Measurements from ENCODE around the gene EPYC.

Gene EPYC

GRCh38 chr12:90936230-90937005, 68.4 kb downstream of the EPYC start:
- DNase-seq (ENCODE audit: insufficient read length, low spot score) (no peak), FAIRE-seq (no peak)
- no peak for TF ChIP-seq CTCF (IDR thresholded peaks at IDR 0.05; ENCODE audit: insufficient read depth, missing control alignments)

- no peak for FAIRE-seq
- no peak for TF ChIP-seq CTCF (IDR thresholded peaks at IDR 0.05; ENCODE audit: insufficient read depth, missing control alignments)
Observed at GRCh38 chr12:90925562-90925961, 79.2 kb downstream of the EPYC start.

GRCh38 chr12:90924406-90924805, 80.4 kb downstream of the EPYC start:
- no peak for DNase-seq (ENCODE audit: insufficient read length, low spot score)
- no peak for FAIRE-seq
- TF ChIP-seq CTCF (IDR thresholded peaks at IDR 0.05; ENCODE audit: insufficient read depth, missing control alignments): no peak

More at GRCh38 chr12:90925562-90925961, 79.2 kb downstream of the EPYC start:
- DNase-seq (ENCODE audit: insufficient read length, low spot score): no peak

GRCh38 chr12:90922145-90922627, 82.6 kb downstream of the EPYC start:
- DNase-seq (ENCODE audit: insufficient read length, low spot score) (no peak), FAIRE-seq (no peak)
- no peak for TF ChIP-seq CTCF (IDR thresholded peaks at IDR 0.05; ENCODE audit: insufficient read depth, missing control alignments)

GRCh38 chr12:90921536-90921935, 83.2 kb downstream of the EPYC start:
- no peak for DNase-seq (ENCODE audit: insufficient read length, low spot score)
- no peak for FAIRE-seq
- TF ChIP-seq CTCF (IDR thresholded peaks at IDR 0.05; ENCODE audit: insufficient read depth, missing control alignments): no peak

- no peak for TF ChIP-seq CTCF (IDR thresholded peaks at IDR 0.05; ENCODE audit: insufficient read depth, missing control alignments)
- FAIRE-seq (no peak), DNase-seq (ENCODE audit: insufficient read length, low spot score) (no peak)
Observed at GRCh38 chr12:90920222-90920621, 84.5 kb downstream of the EPYC start.

- no peak for TF ChIP-seq CTCF (IDR thresholded peaks at IDR 0.05; ENCODE audit: insufficient read depth, missing control alignments)
- DNase-seq (ENCODE audit: insufficient read length, low spot score) (no peak), FAIRE-seq (no peak)
Observed at GRCh38 chr12:90917431-90917830, 87.3 kb downstream of the EPYC start.

Measured in D721Med (cell line).